ENCODE data around the gene GALNS.

Gene GALNS

GRCh38 chr16:88878356-88878755 is 21.6 kb upstream of the GALNS start:
- H3K36me3 Mint-ChIP-seq (ENCODE audit: low read depth) = no peaks in the 10 kb centered on the region
- H3K4me1 Mint-ChIP-seq = peaks cover 21% of the 10 kb centered on the region
- H3K27me3 Mint-ChIP-seq (ENCODE audit: low read depth) = peaks cover 8% of the 10 kb centered on the region
- no peak overlapping the region for H3K4me3 Mint-ChIP-seq
- H3K27ac Mint-ChIP-seq = no peak overlapping the region
- TF ChIP-seq CTCF (IDR thresholded peaks at IDR 0.05; ENCODE audit: unreplicated experiment in 3 of 3) = no peak
- H3K9me3 Mint-ChIP-seq = no peaks in the 10 kb centered on the region

GRCh38 chr16:88877564-88878289 is 21.0 kb upstream of the GALNS start:
- no peak for TF ChIP-seq CTCF (IDR thresholded peaks at IDR 0.05; ENCODE audit: unreplicated experiment in 3 of 3)
- Mint-ChIP-seq H3K36me3 (ENCODE audit: low read depth) (no peaks in the 10 kb centered on the region), H3K4me1 (peaks cover 18% of the 10 kb centered on the region), H3K9me3 (no peaks in the 10 kb centered on the region), H3K27ac (no peak overlapping the region), H3K4me3 (no peak overlapping the region), H3K27me3 (ENCODE audit: low read depth) (peaks cover 8% of the 10 kb centered on the region)

GRCh38 chr16:88876942-88877526 is 20.3 kb upstream of the GALNS start:
- peaks cover 18% of the 10 kb centered on the region for H3K4me1 Mint-ChIP-seq
- H3K27ac Mint-ChIP-seq = no peak overlapping the region
- no peak for TF ChIP-seq CTCF (IDR thresholded peaks at IDR 0.05; ENCODE audit: unreplicated experiment in 3 of 3)
- no peaks in the 10 kb centered on the region for H3K9me3 Mint-ChIP-seq
- H3K4me3 Mint-ChIP-seq = no peak overlapping the region
- H3K27me3 Mint-ChIP-seq (ENCODE audit: low read depth) = peaks cover 4% of the 10 kb centered on the region
- no peaks in the 10 kb centered on the region for H3K36me3 Mint-ChIP-seq (ENCODE audit: low read depth)

- no peak for TF ChIP-seq CTCF (IDR thresholded peaks at IDR 0.05; ENCODE audit: unreplicated experiment in 3 of 3)
- Mint-ChIP-seq H3K27ac (no peak overlapping the region), H3K36me3 (ENCODE audit: low read depth) (no peaks in the 10 kb centered on the region), H3K4me1 (peaks cover 24% of the 10 kb centered on the region), H3K9me3 (no peaks in the 10 kb centered on the region), H3K27me3 (ENCODE audit: low read depth) (peaks cover 9% of the 10 kb centered on the region), H3K4me3 (no peak overlapping the region)
Measured at GRCh38 chr16:88875703-88876234, 19.0 kb upstream of the GALNS start.

- Mint-ChIP-seq H3K36me3 (ENCODE audit: low read depth) (no peaks in the 10 kb centered on the region), H3K27me3 (ENCODE audit: low read depth) (peaks cover 12% of the 10 kb centered on the region), H3K4me1 (peaks cover 21% of the 10 kb centered on the region), H3K9me3 (no peaks in the 10 kb centered on the region), H3K27ac (no peak overlapping the region), H3K4me3 (no peak overlapping the region)
- no peak for TF ChIP-seq CTCF (IDR thresholded peaks at IDR 0.05; ENCODE audit: unreplicated experiment in 3 of 3)
Measured at GRCh38 chr16:88874938-88875599, 18.3 kb upstream of the GALNS start.
